HG02884 (cell line): Measurements from ENCODE around the gene BAG5.

Source experiments
- ATAC-seq: cut with Tn5 transposase; IDR thresholded peaks from one replicate; pipeline ENCODE4 v1.9.1; 2021; ENCODE audit warnings: mild to moderate bottlenecking, moderate library complexity; ENCODE audit not compliant: unreplicated experiment

Gene BAG5

GRCh38 chr14:103547941-103548462, 14.5 kb downstream of the BAG5 start:
- ATAC-seq: no peak

GRCh38 chr14:103547455-103547940, 15.0 kb downstream of the BAG5 start:
- ATAC-seq: no peak

- ATAC-seq: no peak
These were observed 15.6 kb downstream of the BAG5 start for GRCh38 chr14:103546652-103547454.

- no peak for ATAC-seq
These were observed 16.4 kb downstream of the BAG5 start for GRCh38 chr14:103545915-103546651.

- no peak for ATAC-seq
These were observed 17.1 kb downstream of the BAG5 start for GRCh38 chr14:103545219-103545914.

- ATAC-seq: no peak
These were observed 17.9 kb downstream of the BAG5 start for GRCh38 chr14:103544388-103545218.

GRCh38 chr14:103543721-103544387, 18.6 kb downstream of the BAG5 start:
- no peak for ATAC-seq

- no peak for ATAC-seq
These were observed 19.3 kb downstream of the BAG5 start for GRCh38 chr14:103543140-103543539.

- ATAC-seq: no peak
These were observed 19.8 kb downstream of the BAG5 start for GRCh38 chr14:103542605-103543088.

- no peak for ATAC-seq
These were observed 20.5 kb downstream of the BAG5 start for GRCh38 chr14:103541709-103542604.

GRCh38 chr14:103540821-103541708, 21.4 kb downstream of the BAG5 start:
- no peak for ATAC-seq

- no peak for ATAC-seq
These were observed 23.2 kb downstream of the BAG5 start for GRCh38 chr14:103539056-103539825.

GRCh38 chr14:103538291-103539055, 24.0 kb downstream of the BAG5 start:
- ATAC-seq: no peak

- ATAC-seq: no peak
These were observed 25.1 kb downstream of the BAG5 start for GRCh38 chr14:103537175-103537990.

- no peak for ATAC-seq
These were observed 25.8 kb downstream of the BAG5 start for GRCh38 chr14:103536693-103537092.
